Omental fat pad (tissue), 4 donors: ENCODE results near the gene PTTG2. TPM values are rescaled to one million over a fixed set of nuclear protein-coding genes. Genes with fewer than 3 reads are reported as not detected.

Experiments used
- ATAC-seq: fragments of 150-250 bp; one replicate; pipeline ENCODE4 v1.9.1; 2016; ENCODE audit warnings: mild to moderate bottlenecking, moderate library complexity; ENCODE audit not compliant: low FRiP score
- DNase-seq: peaks from one replicate; pipeline ENCODE4 v3.0.0-alpha.2; 2019; ENCODE audit warnings: low spot score
- CTCF ChIP-seq, 3 donors: fragments of 450-650 bp; IDR thresholded peaks; one replicate each; pipeline ENCODE4 v1.5.1; 2016 to 2017; ENCODE audit warnings: antibody characterized with exemption in 3 of 3, mild to moderate bottlenecking in 3 of 3, moderate library complexity in 2 of 3
- total RNA-seq, 4 donors: library from RNA; depleted of rRNA; stranded (reverse); fragments of >200 nt; gene quantifications; one replicate each; pipeline ENCODE4 v1.1.0, GENCODE V29; 2016

PTTG2 gene
- total RNA-seq, 4 donors from 2014 or later = 3.6 TPM; not detected in 3

- DNase-seq (no peak), ATAC-seq (no peak)
- TF ChIP-seq CTCF (IDR thresholded peaks at IDR 0.05) = no peak
These were observed 33.6 kb downstream of the PTTG2 start for GRCh38 chr4:37993806-37994205.

- no peak for TF ChIP-seq CTCF (IDR thresholded peaks at IDR 0.05)
- no peak for ATAC-seq
- DNase-seq = no peak
These were observed 34.4 kb downstream of the PTTG2 start for GRCh38 chr4:37994569-37994968.

- TF ChIP-seq CTCF (IDR thresholded peaks at IDR 0.05) = no peak
- ATAC-seq (no peak), DNase-seq (no peak)
These were observed 35.2 kb downstream of the PTTG2 start for GRCh38 chr4:37995299-37995821.

- no peak for DNase-seq
- ATAC-seq = no peak
- no peak for TF ChIP-seq CTCF (IDR thresholded peaks at IDR 0.05)
These were observed 36.0 kb downstream of the PTTG2 start for GRCh38 chr4:37995981-37996775.

- no peak for TF ChIP-seq CTCF (IDR thresholded peaks at IDR 0.05)
- DNase-seq = no peak
- ATAC-seq = no peak
These were observed 38.0 kb downstream of the PTTG2 start for GRCh38 chr4:37998226-37998625.

GRCh38 chr4:37999000-37999716 is 39.0 kb downstream of the PTTG2 start:
- ATAC-seq (no peak), DNase-seq (no peak)
- no peak for TF ChIP-seq CTCF (IDR thresholded peaks at IDR 0.05)
